ENCODE results near the gene C6orf136.
A peak's percentile ranks its signal among the peaks of the same experiment; 100 is the strongest.
"Not testable (repeated sequence)": the region's sequence is repeated elsewhere in the genome, so short reads cannot be mapped to it uniquely, and the experiment has no call there.

Gene C6orf136

GRCh38 chr6:30646450-30647241, at the start of gene C6orf136:
Gene C6orf136 (plus strand): TSS chr6:30647133. CDS start chr6:30647232, 99 bp downstream.
- peak; percentile 92 for DNase-seq (ENCODE audit: low read depth, low spot score)
- H3K4me3 ChIP-seq (ENCODE audit: low read depth, low read length), result peak within 1 kb of the TSS; percentile 82
- no peak for TF ChIP-seq CTCF (IDR thresholded peaks at IDR 0.05; ENCODE audit: low read depth, low read length)
- in situ Hi-C loops (cut with HindIII; ENCODE audit: low sequenced_read_pairs), result no loop called here

- H3K4me3 ChIP-seq (ENCODE audit: low read depth, low read length); in situ Hi-C loops (cut with HindIII; ENCODE audit: low sequenced_read_pairs): not testable (repeated sequence)
- peak; percentile 74 for TF ChIP-seq CTCF (IDR thresholded peaks at IDR 0.05; ENCODE audit: low read depth, low read length)
- peak; percentile 78 for DNase-seq (ENCODE audit: low read depth, low spot score)
These were observed 49.4 kb upstream of the C6orf136 start for GRCh38 chr6:30597315-30598144.

- no peak for TF ChIP-seq CTCF (IDR thresholded peaks at IDR 0.05; ENCODE audit: low read depth, low read length)
- no peak overlapping the region for H3K4me3 ChIP-seq (ENCODE audit: low read depth, low read length)
- no peak for DNase-seq (ENCODE audit: low read depth, low spot score)
- in situ Hi-C loops (cut with HindIII; ENCODE audit: low sequenced_read_pairs), result no loop called here
These were observed 47.9 kb upstream of the C6orf136 start for GRCh38 chr6:30598912-30599624.

GRCh38 chr6:30599625-30600324, 47.2 kb upstream of the C6orf136 start:
- in situ Hi-C loops (cut with HindIII; ENCODE audit: low sequenced_read_pairs), result no loop called here
- no peak for TF ChIP-seq CTCF (IDR thresholded peaks at IDR 0.05; ENCODE audit: low read depth, low read length)
- no peak overlapping the region for H3K4me3 ChIP-seq (ENCODE audit: low read depth, low read length)
- DNase-seq (ENCODE audit: low read depth, low spot score), result no peak

- TF ChIP-seq CTCF (IDR thresholded peaks at IDR 0.05; ENCODE audit: low read depth, low read length), result no peak
- in situ Hi-C loops (cut with HindIII; ENCODE audit: low sequenced_read_pairs), result no loop called here
- no peak for DNase-seq (ENCODE audit: low read depth, low spot score)
- no peak overlapping the region for H3K4me3 ChIP-seq (ENCODE audit: low read depth, low read length)
These were observed 46.4 kb upstream of the C6orf136 start for GRCh38 chr6:30600451-30600961.

All from astrocyte of the spinal cord (primary cell).